Measurements from ENCODE around the gene FAM174B. TPM values are rescaled to one million over a fixed set of nuclear protein-coding genes. Genes with fewer than 3 reads are reported as not detected.

Gene FAM174B
- total and polyA plus RNA-seq, 4 donors, result 2.5 to 4.5 (median 3.8) TPM

GRCh38 chr15:92681141-92681631 is 25.6 kb upstream of the FAM174B start (continued):
- TF ChIP-seq HNF4A (conservative IDR thresholded peaks at IDR 0.05) (no peak), RAD21 (IDR thresholded peaks at IDR 0.05) (peak; percentile 11 to 39), EGR1 (IDR thresholded peaks at IDR 0.05; ENCODE audit: low read depth in 2 of 2) (no peak), SP1 (IDR thresholded peaks at IDR 0.05) (no peak)

- WGBS, result 73% methylated on average over 4 of the region's 4 CpGs
- Histone ChIP-seq H3K9me3 (ENCODE audit: control insufficient read depth in 4 of 4, low read length in 3 of 4) (no peaks in the 10 kb centered on the region), H3K4me1 (ENCODE audit: control insufficient read depth in 4 of 4, insufficient read depth in 4 of 4, low read length in 3 of 4) (no peaks in the 10 kb centered on the region), H3K9ac (ENCODE audit: low read depth in 1 of 2, low read length in 2 of 2) (no peak overlapping the region), H3K27me3 (ENCODE audit: control insufficient read depth in 4 of 4, insufficient read depth in 4 of 4, low read length in 3 of 4) (no peaks in the 10 kb centered on the region), H3K27ac (ENCODE audit: low read depth in 1 of 2, low read length in 2 of 2) (no peak overlapping the region), H3K36me3 (ENCODE audit: control insufficient read depth in 4 of 4, insufficient read depth in 3 of 4, low read depth in 1 of 4, low read length in 3 of 4) (no peaks in the 10 kb centered on the region), H3K4me3 (ENCODE audit: low read depth in 1 of 3, low read length in 3 of 3) (no peak overlapping the region)
- no peak for DNase-seq (ENCODE audit: low spot score)
- no peak for TF ChIP-seq FOXA2 (IDR thresholded peaks at IDR 0.05)
- TF ChIP-seq FOXA1 (IDR thresholded peaks at IDR 0.05), result no peak
- no peak for TF ChIP-seq TAF1 (conservative IDR thresholded peaks at IDR 0.05)
- TF ChIP-seq NR2F2 (IDR thresholded peaks at IDR 0.05), result no peak
- TF ChIP-seq ZBTB33 (IDR thresholded peaks at IDR 0.05), result no peak
- no peak for TF ChIP-seq REST (IDR thresholded peaks at IDR 0.05)
- no peak for TF ChIP-seq MAX (IDR thresholded peaks at IDR 0.05)
These were observed 22.4 kb upstream of the FAM174B start for GRCh38 chr15:92677999-92678398.

- H3K4me3 ChIP-seq (ENCODE audit: low read depth in 1 of 3, low read length in 3 of 3), result no peak overlapping the region
- no peaks in the 10 kb centered on the region for H3K27me3 ChIP-seq (ENCODE audit: control insufficient read depth in 4 of 4, insufficient read depth in 4 of 4, low read length in 3 of 4)
- no peaks in the 10 kb centered on the region for H3K9me3 ChIP-seq (ENCODE audit: control insufficient read depth in 4 of 4, low read length in 3 of 4)
- H3K9ac ChIP-seq (ENCODE audit: low read depth in 1 of 2, low read length in 2 of 2), result no peak overlapping the region
- no peak for TF ChIP-seq EGR1 (IDR thresholded peaks at IDR 0.05; ENCODE audit: low read depth in 2 of 2)
- no peak for TF ChIP-seq FOXA2 (IDR thresholded peaks at IDR 0.05)
- TF ChIP-seq CTCF (IDR thresholded peaks at IDR 0.05; ENCODE audit: low read depth, low read length, missing input control), result no peak
- no peak for TF ChIP-seq HNF4A (conservative IDR thresholded peaks at IDR 0.05)
- no peak for TF ChIP-seq FOXA1 (IDR thresholded peaks at IDR 0.05)
- no peak for TF ChIP-seq JUND (IDR thresholded peaks at IDR 0.05)
- no peak for TF ChIP-seq HNF4G (IDR thresholded peaks at IDR 0.05)
- no peak for TF ChIP-seq TAF1 (conservative IDR thresholded peaks at IDR 0.05)
- TF ChIP-seq REST (IDR thresholded peaks at IDR 0.05), result no peak
- no peak for TF ChIP-seq GABPA (IDR thresholded peaks at IDR 0.05 in 1 of 2, conservative IDR thresholded peaks at IDR 0.05 in 1 of 2)
- no peak for TF ChIP-seq MAX (IDR thresholded peaks at IDR 0.05)
- no peak for TF ChIP-seq RAD21 (IDR thresholded peaks at IDR 0.05)
- TF ChIP-seq RXRA (IDR thresholded peaks at IDR 0.05), result no peak
- TF ChIP-seq ZBTB33 (IDR thresholded peaks at IDR 0.05), result no peak
- no peak for TF ChIP-seq SP1 (IDR thresholded peaks at IDR 0.05)
- H3K36me3 ChIP-seq (ENCODE audit: control insufficient read depth in 4 of 4, insufficient read depth in 3 of 4, low read depth in 1 of 4, low read length in 3 of 4), result no peaks in the 10 kb centered on the region
- H3K27ac ChIP-seq (ENCODE audit: low read depth in 1 of 2, low read length in 2 of 2), result no peak overlapping the region
- H3K4me1 ChIP-seq (ENCODE audit: control insufficient read depth in 4 of 4, insufficient read depth in 4 of 4, low read length in 3 of 4), result no peaks in the 10 kb centered on the region
- WGBS, result 95% methylated on average over 2 of the region's 2 CpGs
- no peak for DNase-seq (ENCODE audit: low spot score)
These were observed 21.0 kb upstream of the FAM174B start for GRCh38 chr15:92676561-92676960.

Data from liver (tissue), 9 donors.